GM23338 (cell line): ENCODE results near the gene ZCCHC9. TPM values are rescaled to one million over a fixed set of nuclear protein-coding genes. Genes with fewer than 3 reads are reported as not detected.

Source experiments
- ATAC-seq: fragments of 200-7000 bp; cut with Tn5 transposase; 3 replicates; pipeline ENCODE4 v1.9.1; 2020
- DNase-seq: peaks from one replicate; pipeline ENCODE4 v3.0.0-alpha.2; 2015; ENCODE audit warnings: low spot score
- H2AFZ ChIP-seq: fragments of 200-600 bp; sonication (generic); 2 replicates; pipeline ENCODE4 v1.8.0; 2016; ENCODE audit warnings: antibody characterized with exemption, mild to moderate bottlenecking, moderate library complexity
- H3F3A ChIP-seq: fragments of 200-600 bp; sonication (generic); replicated peaks from 2 replicates; pipeline ENCODE4 v1.8.0; 2017; ENCODE audit warnings: antibody characterized with exemption, mixed run types, low read depth
- H3K27ac ChIP-seq: fragments of 200-600 bp; sonication (generic); 2 replicates; pipeline ENCODE4 v1.6.1; 2016; ENCODE audit warnings: low read depth
- H3K27me3 ChIP-seq: fragments of 200-600 bp; sonication (generic); 2 replicates; pipeline ENCODE4 v1.8.0; 2016; ENCODE audit warnings: mild to moderate bottlenecking, mixed run types, moderate library complexity; ENCODE audit not compliant: insufficient read depth
- H3K36me3 ChIP-seq: fragments of 200-600 bp; sonication (generic); 2 replicates; pipeline ENCODE4 v1.8.0; 2016; ENCODE audit warnings: mild to moderate bottlenecking; ENCODE audit not compliant: insufficient read depth
- H3K4me1 ChIP-seq: fragments of 200-600 bp; sonication (generic); 2 replicates; pipeline ENCODE4 v1.8.0; 2016; ENCODE audit warnings: mild to moderate bottlenecking, moderate library complexity; ENCODE audit not compliant: insufficient read depth
- H3K4me2 ChIP-seq: fragments of 200-600 bp; sonication (generic); 2 replicates; pipeline ENCODE4 v1.7.1; 2017; ENCODE audit warnings: mixed run types
- H3K4me3 ChIP-seq: fragments of 200-600 bp; sonication (generic); 2 replicates; pipeline ENCODE4 v1.6.1; 2016; ENCODE audit warnings: mixed run types
- H3K79me2 ChIP-seq: fragments of 200-600 bp; sonication (generic); replicated peaks from 2 replicates; pipeline ENCODE4 v1.8.0; 2017; ENCODE audit warnings: mild to moderate bottlenecking; ENCODE audit not compliant: insufficient read depth
- H3K9me2 ChIP-seq: fragments of 200-600 bp; sonication (generic); 2 replicates; pipeline ENCODE4 v1.8.0; 2017; ENCODE audit not compliant: insufficient read depth
- H4K20me1 ChIP-seq: fragments of 200-600 bp; sonication (generic); replicated peaks from 2 replicates; pipeline ENCODE4 v1.8.0; 2017; ENCODE audit warnings: mild to moderate bottlenecking; ENCODE audit not compliant: insufficient read depth
- H3K27ac Mint-ChIP-seq: 2 replicates; pipeline ENCODE4 v1.8.0; 2020; ENCODE audit warnings: inconsistent platforms, mild to moderate bottlenecking, moderate library complexity, mixed read lengths
- H3K27me3 Mint-ChIP-seq: 3 replicates; pipeline ENCODE4 v1.8.0; 2022; ENCODE audit warnings: low read depth, mild to moderate bottlenecking, moderate library complexity, mixed read lengths, inconsistent platforms; ENCODE audit not compliant: insufficient read depth, poor library complexity
- H3K36me3 Mint-ChIP-seq: 3 replicates; pipeline ENCODE4 v1.8.0; 2021; ENCODE audit warnings: low read depth, mild to moderate bottlenecking, inconsistent platforms, moderate library complexity, mixed read lengths
- H3K4me1 Mint-ChIP-seq: 3 replicates; pipeline ENCODE4 v1.8.0; 2020; ENCODE audit warnings: mild to moderate bottlenecking, inconsistent platforms, mixed read lengths
- H3K4me3 Mint-ChIP-seq: 3 replicates; pipeline ENCODE4 v1.8.0; 2021; ENCODE audit warnings: moderate library complexity, mild to moderate bottlenecking, inconsistent platforms, mixed read lengths
- H3K9me3 Mint-ChIP-seq: 3 replicates; pipeline ENCODE4 v1.8.0; 2020; ENCODE audit warnings: moderate library complexity, mild to moderate bottlenecking, inconsistent platforms, mixed read lengths
- CREB1 ChIP-seq: fragments of 250-450 bp; sonication (Bioruptor Pico); IDR thresholded peaks from 2 replicates; pipeline ENCODE4 v1.5.0; 2020; ENCODE audit warnings: low read depth, mild to moderate bottlenecking, moderate library complexity
- CTCF ChIP-seq, 2 experiments: fragments of 200-600 bp in 1 of 2; sonication (generic) in 1 of 2; conservative IDR thresholded peaks; 2 replicates each; pipeline versions ENCODE4 v1.5.1 to v1.6.1; 2016 to 2017; ENCODE audit warnings: antibody characterized with exemption in 2 of 2, low read depth in 2 of 2, mild to moderate bottlenecking in 2 of 2, moderate library complexity in 1 of 2
- ETS1 ChIP-seq: IDR thresholded peaks from 2 replicates; pipeline ENCODE4 v1.6.1; 2016; ENCODE audit warnings: antibody characterized with exemption
- EZH2 ChIP-seq: fragments of 200-600 bp; sonication (generic); IDR thresholded peaks from one replicate; pipeline ENCODE4 v1.8.0; 2017; ENCODE audit warnings: antibody characterized with exemption, mild to moderate bottlenecking, low read depth; ENCODE audit not compliant: unreplicated experiment
- EZH2phosphoT487 ChIP-seq: fragments of 200-600 bp; sonication (generic); IDR thresholded peaks from one replicate; pipeline ENCODE4 v1.8.1; 2018; ENCODE audit warnings: antibody characterized with exemption; ENCODE audit not compliant: unreplicated experiment
- JUNB ChIP-seq: IDR thresholded peaks from one replicate; pipeline ENCODE4 v1.6.1; 2016; ENCODE audit warnings: antibody characterized with exemption; ENCODE audit not compliant: unreplicated experiment
- NANOG ChIP-seq: IDR thresholded peaks from 2 replicates; pipeline ENCODE4 v1.6.1; 2016; ENCODE audit warnings: antibody characterized with exemption, borderline replicate concordance
- POLR2AphosphoS5 ChIP-seq: IDR thresholded peaks from 2 replicates; pipeline ENCODE4 v1.6.1; 2016; ENCODE audit warnings: antibody characterized with exemption, low read depth
- REST ChIP-seq: IDR thresholded peaks from one replicate; pipeline ENCODE4 v1.6.1; 2018; ENCODE audit warnings: antibody characterized with exemption; ENCODE audit not compliant: unreplicated experiment
- STAT1 ChIP-seq: IDR thresholded peaks from one replicate; pipeline ENCODE4 v1.6.1; 2016; ENCODE audit warnings: antibody characterized with exemption; ENCODE audit not compliant: unreplicated experiment
- ZNF114 ChIP-seq: fragments of 250-450 bp; sonication (Bioruptor Pico); IDR thresholded peaks from 2 replicates; pipeline ENCODE4 v1.5.0; 2020; ENCODE audit warnings: mild to moderate bottlenecking, moderate library complexity
- ZNF331 ChIP-seq: fragments of 250-450 bp; sonication (Bioruptor Pico); IDR thresholded peaks from 2 replicates; pipeline ENCODE4 v1.5.0; 2020; ENCODE audit warnings: low read depth, mild to moderate bottlenecking, moderate library complexity
- ZNF462 ChIP-seq: fragments of 250-450 bp; sonication (Bioruptor Pico); IDR thresholded peaks from 2 replicates; pipeline ENCODE4 v1.5.0; 2020; ENCODE audit warnings: mild to moderate bottlenecking, moderate library complexity
- polyA plus RNA-seq: library from polyadenylated mRNA; unstranded; fragments of >200 nt; fragmentation: Nextera tagmentation; extraction: Ambion mirVana; gene quantifications from 2 replicates; pipeline ENCODE4 v1.2.1, GENCODE V29; 2016
- total RNA-seq: library from RNA; depleted of rRNA; stranded (reverse); fragments of >200 nt; shearing (Covaris generic); gene quantifications from 2 replicates; pipeline ENCODE4 v1.2.3, GENCODE V29; 2014

ZCCHC9 gene
- total and polyA plus RNA-seq, 2 experiments from 2014 or later: 31.1 to 48.7 TPM

- ATAC-seq (no peak), DNase-seq (no peak)
- H3K4me1 Mint-ChIP-seq: peaks cover 11% of the 10 kb centered on the region
- H3K4me2 ChIP-seq: no peak overlapping the region
- H2AFZ ChIP-seq: no peak overlapping the region
- no peak for TF ChIP-seq ETS1
- no peak for TF ChIP-seq POLR2AphosphoS5
- no peak for TF ChIP-seq NANOG
- TF ChIP-seq EZH2phosphoT487: no peak
- TF ChIP-seq EZH2: no peak
- TF ChIP-seq JUNB: no peak
- no peak for TF ChIP-seq CREB1 (CRISPR knock-in tag)
- no peak for TF ChIP-seq ZNF462 (CRISPR knock-in tag)
- no peak for TF ChIP-seq REST
- no peak for TF ChIP-seq ZNF331 (CRISPR knock-in tag)
- no peak for TF ChIP-seq STAT1
- no peak for TF ChIP-seq ZNF114
- TF ChIP-seq CTCF (conservative IDR thresholded peaks at IDR 0.05; ENCODE audit: low read depth in 2 of 2): no peak
- no peaks in the 10 kb centered on the region for H3K9me2 ChIP-seq
- no peak overlapping the region; the same call in 2 of the 3 replicates for H3K4me3 Mint-ChIP-seq
- no peaks in the 10 kb centered on the region for H3F3A ChIP-seq
- H3K27me3 ChIP-seq: no peaks in the 10 kb centered on the region
- H3K27ac Mint-ChIP-seq: no peak overlapping the region
- H3K27ac ChIP-seq: no peak overlapping the region
- no peaks in the 10 kb centered on the region for H3K27me3 Mint-ChIP-seq
- H4K20me1 ChIP-seq: no peaks in the 10 kb centered on the region; the same call in 1 of the 2 replicates
- H3K36me3 ChIP-seq: no peaks in the 10 kb centered on the region
- peaks cover 49% of the 10 kb centered on the region for H3K79me2 ChIP-seq
- H3K4me1 ChIP-seq: peaks cover 9% of the 10 kb centered on the region; the same call in 1 of the 2 replicates
- no peaks in the 10 kb centered on the region for H3K9me3 Mint-ChIP-seq
- no peak overlapping the region for H3K4me3 ChIP-seq
- H3K36me3 Mint-ChIP-seq: no peaks in the 10 kb centered on the region; the same call in 1 of the 3 replicates
These were observed 2.2 kb downstream of the ZCCHC9 start for GRCh38 chr5:81303563-81303962.
